ENCODE data around the gene FAM120A.
"Not testable (repeated sequence)": the region's sequence is repeated elsewhere in the genome, so short reads cannot be mapped to it uniquely, and the experiment has no call there.

FAM120A gene

DNA sequence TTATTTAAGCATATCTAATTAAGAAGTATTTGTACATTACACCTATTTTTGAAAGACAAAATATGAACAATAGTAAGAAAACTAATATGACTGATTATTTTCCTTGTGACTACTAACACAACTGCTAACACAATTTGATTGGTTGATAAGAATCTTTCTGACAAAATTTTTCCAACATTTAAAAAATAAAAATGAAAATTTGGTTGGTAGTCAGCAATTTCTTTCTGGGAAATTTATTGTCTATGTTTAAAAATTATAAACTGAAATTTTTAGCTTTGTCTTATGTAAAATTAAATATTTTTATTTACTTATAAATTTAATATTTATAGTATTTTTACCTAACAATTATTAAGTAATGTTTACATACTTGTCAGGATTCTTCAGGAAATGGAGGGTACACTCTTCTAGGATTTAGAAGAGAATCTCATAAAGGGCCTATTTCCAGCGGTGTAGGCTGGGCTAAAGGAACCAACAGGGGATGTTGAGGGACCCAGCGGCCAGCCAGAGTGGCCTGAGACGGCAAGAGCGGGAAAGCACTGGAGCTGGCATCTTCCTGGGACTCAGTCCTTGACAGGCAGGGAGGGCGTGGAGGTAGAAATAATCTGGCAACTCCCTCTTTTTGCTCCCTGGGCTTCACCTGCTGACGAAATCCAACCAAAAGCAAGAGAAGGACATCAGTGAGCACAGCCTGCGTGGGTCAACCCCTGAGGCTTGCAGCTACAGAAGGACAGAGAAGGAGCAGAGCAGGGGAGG, 14.7 kb upstream of the FAM120A start:
- DNase-seq (ENCODE audit: extremely low read depth, low read depth), result no peak
- no peak for TF ChIP-seq CTCF (IDR thresholded peaks at IDR 0.05; ENCODE audit: low read depth, low read length)

DNA sequence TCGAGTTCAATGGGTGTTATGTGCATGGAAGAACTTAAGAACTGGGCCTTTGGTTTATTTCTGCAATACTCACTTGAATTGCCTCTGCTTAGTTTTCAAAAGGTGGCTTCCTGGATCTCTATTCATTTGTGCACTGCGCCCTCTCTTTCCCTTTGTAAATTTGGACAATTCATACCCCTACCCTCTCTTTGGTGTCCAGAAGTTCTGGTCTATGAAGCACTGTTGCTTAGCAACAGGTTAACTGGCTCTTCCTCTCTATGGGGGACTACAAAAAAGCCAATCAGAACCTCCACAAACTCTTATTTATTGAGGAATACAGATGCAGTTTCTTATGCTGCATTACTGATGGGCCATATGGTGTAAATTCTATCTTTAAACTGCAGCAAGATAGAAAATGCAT, 13.5 kb upstream of the FAM120A start:
- no peak for TF ChIP-seq CTCF (IDR thresholded peaks at IDR 0.05; ENCODE audit: low read depth, low read length)
- no peak for DNase-seq (ENCODE audit: extremely low read depth, low read depth)

DNA sequence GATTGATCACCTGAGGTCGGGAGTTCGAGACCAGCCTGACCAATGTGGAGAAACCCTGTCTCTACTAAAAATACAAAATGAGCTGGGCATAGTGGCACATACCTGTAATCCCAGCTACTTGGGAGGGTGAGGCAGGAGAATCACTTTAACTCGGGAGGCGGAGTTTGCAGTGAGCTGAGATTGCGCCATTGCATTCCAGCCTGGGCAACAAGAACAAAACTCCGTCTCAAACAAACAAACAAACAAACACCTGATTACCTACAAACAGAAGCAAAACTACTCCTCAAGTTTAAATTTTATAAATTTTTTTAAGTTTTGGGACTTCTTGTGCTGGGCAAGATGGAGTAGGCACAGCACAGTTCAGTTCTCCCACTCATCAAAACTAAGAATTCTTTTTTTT, 12.2 kb upstream of the FAM120A start:
- DNase-seq (ENCODE audit: extremely low read depth, low read depth), result not testable (repeated sequence)

DNA sequence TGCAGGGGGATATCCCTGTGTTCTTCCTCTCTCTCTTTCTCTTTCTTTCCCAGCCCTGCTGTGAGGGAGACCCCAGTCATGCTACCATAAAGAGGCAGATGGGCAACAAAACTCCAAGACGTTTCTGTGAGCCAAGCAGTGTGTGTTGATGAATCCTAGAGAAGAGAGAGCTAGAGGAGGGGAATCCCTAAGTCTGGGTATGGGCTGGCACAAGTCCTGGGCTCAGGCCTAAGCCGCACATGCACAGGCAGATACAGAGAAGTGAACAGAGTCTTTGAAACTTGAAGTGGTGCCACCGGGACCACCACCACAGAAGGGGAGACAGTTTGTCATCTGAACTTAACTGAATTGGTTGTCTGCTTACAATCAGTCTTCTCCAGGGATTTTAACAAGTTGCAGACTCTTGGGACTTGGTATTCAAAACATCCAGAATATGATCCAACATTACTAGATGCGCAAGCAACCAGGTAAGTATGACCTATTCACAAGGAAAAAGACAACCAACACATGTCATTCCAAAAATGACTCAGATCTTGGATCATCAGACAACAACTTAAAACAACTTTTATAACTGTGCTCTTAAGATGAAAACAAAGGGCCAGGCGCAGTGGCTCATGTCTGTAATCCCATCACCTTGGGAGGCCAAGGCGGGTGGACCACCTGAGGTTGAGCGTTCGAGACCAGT, 10.4 kb upstream of the FAM120A start:
- TF ChIP-seq CTCF (IDR thresholded peaks at IDR 0.05; ENCODE audit: low read depth, low read length), result no peak
- DNase-seq (ENCODE audit: extremely low read depth, low read depth), result no peak

GRCh38 chr9:93446073-93446472, 5.4 kb upstream of the FAM120A start:
- no peak for DNase-seq (ENCODE audit: extremely low read depth, low read depth)
- no peak for TF ChIP-seq CTCF (IDR thresholded peaks at IDR 0.05; ENCODE audit: low read depth, low read length)

DNA sequence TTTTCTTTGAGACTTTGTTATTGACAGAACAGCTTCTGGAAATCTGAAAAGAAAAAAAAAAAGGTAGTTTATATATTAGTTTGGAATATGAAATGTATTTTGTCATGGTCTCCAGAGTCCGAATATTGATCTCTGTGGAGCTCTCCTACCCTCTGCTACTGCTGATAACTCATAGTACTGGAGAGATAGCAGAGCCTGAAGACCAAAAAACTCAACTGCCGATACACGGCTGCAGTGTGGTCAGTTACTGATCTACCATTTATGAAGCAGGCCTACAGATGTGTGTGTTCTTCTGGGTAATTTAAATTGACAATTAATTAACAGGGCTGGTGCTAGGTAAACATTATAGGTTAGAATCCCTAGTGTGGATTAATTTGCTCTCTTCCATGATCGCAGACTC, 3.8 kb upstream of the FAM120A start:
- DNase-seq (ENCODE audit: extremely low read depth, low read depth), result no peak
- no peak for TF ChIP-seq CTCF (IDR thresholded peaks at IDR 0.05; ENCODE audit: low read depth, low read length)

GRCh38 chr9:93451849-93452709, 594 bp downstream of the FAM120A start:
- DNase-seq (ENCODE audit: extremely low read depth, low read depth), result no peak
- no peak; the same call in 1 of the 2 replicates for TF ChIP-seq CTCF (IDR thresholded peaks at IDR 0.05; ENCODE audit: low read depth, low read length)
